A549 (cell line): ENCODE measurements around the gene TIMM23B.
"Not testable (repeated sequence)": the region's sequence is repeated elsewhere in the genome, so short reads cannot be mapped to it uniquely, and the experiment has no call there.

Experiments used
- CTCF ChIP-seq: fragments of >200 bp; sonication (Bioruptor Twin); formaldehyde crosslinking; IDR thresholded peaks from 3 replicates; pipeline ENCODE4 v1.5.1; 2016
- RCOR1 ChIP-seq: fragments of 150-350 bp; IDR thresholded peaks from 2 replicates; pipeline ENCODE4 v1.6.1; 2014; ENCODE audit warnings: antibody characterized with exemption, low read length, low read depth

- not testable (repeated sequence) for TF ChIP-seq CTCF, RCOR1
Measured at GRCh38 chr10:49971466-49971865, 29.6 kb downstream of the TIMM23B start.
